ENCODE results near the gene KSR1.
"Not testable (repeated sequence)": the region's sequence is repeated elsewhere in the genome, so short reads cannot be mapped to it uniquely, and the experiment has no call there.

The KSR1 gene

GRCh38 chr17:27498615-27499309 lies 42.5 kb downstream of the KSR1 start:
- TF ChIP-seq NFRKB (IDR thresholded peaks at IDR 0.05) (no peak), ARNT (IDR thresholded peaks at IDR 0.05) (no peak), ELF4 (IDR thresholded peaks at IDR 0.05) (no peak), HDGF (IDR thresholded peaks at IDR 0.05; ENCODE audit: borderline replicate concordance) (no peak), BHLHE40 (IDR thresholded peaks at IDR 0.05; ENCODE audit: borderline replicate concordance) (no peak), ZNF384 (IDR thresholded peaks at IDR 0.05) (no peak)
- POLR2A ChIA-PET: no interaction called here
- CTCF ChIA-PET: no interaction called here
- DNase-seq (ENCODE audit: extremely low spot score): no peak

DNA sequence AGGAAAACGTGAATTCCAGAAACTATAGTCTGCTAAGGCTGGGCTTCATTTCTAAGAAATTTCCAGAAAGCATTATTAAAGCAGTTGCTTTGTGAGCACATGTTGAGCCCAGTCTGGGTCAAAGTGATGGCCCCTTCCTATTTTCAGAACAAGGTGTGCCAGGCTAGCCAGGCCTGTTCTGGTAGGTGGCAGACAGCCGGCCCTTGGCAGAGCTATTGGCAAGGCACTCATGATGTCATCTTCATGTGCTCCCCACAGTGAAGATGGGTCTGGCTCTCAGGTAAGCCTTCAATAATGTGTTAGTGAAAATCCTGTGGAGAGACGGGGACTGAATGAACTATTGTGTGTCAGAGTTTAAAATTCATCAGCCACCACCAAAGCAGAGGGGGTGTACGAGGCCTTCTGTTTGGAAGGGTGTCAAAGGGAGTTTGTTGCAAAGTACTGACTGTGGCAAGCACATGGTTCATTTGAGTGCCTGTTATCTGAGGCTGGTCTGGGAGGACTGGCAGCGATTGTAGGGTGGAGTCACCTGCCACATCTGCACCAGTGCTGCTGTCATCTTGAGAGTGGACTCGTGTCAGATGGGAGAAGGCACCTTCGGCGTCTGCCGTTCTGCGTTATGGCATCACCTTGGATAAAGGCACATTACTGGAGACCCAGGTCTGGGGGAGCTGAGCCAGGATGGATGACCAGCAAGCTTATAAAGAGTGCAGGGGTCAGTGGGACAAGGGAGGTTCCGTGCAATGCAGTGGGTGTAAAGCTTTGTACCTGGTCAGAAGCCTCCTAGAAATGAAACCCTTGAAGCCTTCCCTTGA lies 43.4 kb downstream of the KSR1 start:
- DNase-seq (ENCODE audit: extremely low spot score): no peak
- ChIA-PET CTCF (no interaction called here), POLR2A (no interaction called here)

DNA sequence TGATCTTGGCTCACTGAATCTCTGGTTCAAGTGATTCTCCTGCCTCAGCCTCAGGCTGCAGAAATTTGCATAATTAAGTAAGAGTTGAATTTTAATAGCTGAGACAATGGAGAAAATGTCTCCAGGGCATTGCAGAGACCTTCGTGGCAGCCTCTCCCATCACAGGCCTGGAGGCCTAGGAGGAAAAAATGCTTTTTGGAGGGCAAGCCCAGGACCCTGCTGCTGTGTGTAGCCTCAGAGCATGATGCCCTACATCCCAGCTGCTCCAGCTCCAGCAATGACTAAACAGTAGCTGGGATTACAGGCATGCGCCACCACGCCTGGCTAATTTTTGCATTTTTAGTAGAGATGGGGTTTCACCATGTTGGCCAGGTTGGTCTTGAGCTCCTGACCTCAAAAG lies 45.1 kb downstream of the KSR1 start:
- DNase-seq (ENCODE audit: extremely low spot score); POLR2A ChIA-PET; CTCF ChIA-PET: not testable (repeated sequence)

More for the DNA sequence above, 43.4 kb downstream of the KSR1 start:
- TF ChIP-seq ELF4 (IDR thresholded peaks at IDR 0.05) (no peak), SUZ12 (IDR thresholded peaks at IDR 0.05) (no peak), PKNOX1 (IDR thresholded peaks at IDR 0.05) (no peak), CTBP1 (IDR thresholded peaks at IDR 0.05; ENCODE audit: borderline replicate concordance) (no peak), TARDBP (IDR thresholded peaks at IDR 0.05) (no peak), L3MBTL2 (conservative IDR thresholded peaks at IDR 0.05) (no peak), FOXA1 (IDR thresholded peaks at IDR 0.05) (no peak), SP1 (IDR thresholded peaks at IDR 0.05) (no peak), LEF1 (IDR thresholded peaks at IDR 0.05; ENCODE audit: borderline replicate concordance) (no peak), ARNT (IDR thresholded peaks at IDR 0.05) (no peak), BHLHE40 (IDR thresholded peaks at IDR 0.05; ENCODE audit: borderline replicate concordance) (no peak), FOXM1 (IDR thresholded peaks at IDR 0.05; ENCODE audit: borderline replicate concordance) (no peak), NFRKB (IDR thresholded peaks at IDR 0.05) (no peak), ZNF384 (IDR thresholded peaks at IDR 0.05) (no peak), FOXK2 (IDR thresholded peaks at IDR 0.05) (no peak), HDGF (IDR thresholded peaks at IDR 0.05; ENCODE audit: borderline replicate concordance) (no peak)

DNA sequence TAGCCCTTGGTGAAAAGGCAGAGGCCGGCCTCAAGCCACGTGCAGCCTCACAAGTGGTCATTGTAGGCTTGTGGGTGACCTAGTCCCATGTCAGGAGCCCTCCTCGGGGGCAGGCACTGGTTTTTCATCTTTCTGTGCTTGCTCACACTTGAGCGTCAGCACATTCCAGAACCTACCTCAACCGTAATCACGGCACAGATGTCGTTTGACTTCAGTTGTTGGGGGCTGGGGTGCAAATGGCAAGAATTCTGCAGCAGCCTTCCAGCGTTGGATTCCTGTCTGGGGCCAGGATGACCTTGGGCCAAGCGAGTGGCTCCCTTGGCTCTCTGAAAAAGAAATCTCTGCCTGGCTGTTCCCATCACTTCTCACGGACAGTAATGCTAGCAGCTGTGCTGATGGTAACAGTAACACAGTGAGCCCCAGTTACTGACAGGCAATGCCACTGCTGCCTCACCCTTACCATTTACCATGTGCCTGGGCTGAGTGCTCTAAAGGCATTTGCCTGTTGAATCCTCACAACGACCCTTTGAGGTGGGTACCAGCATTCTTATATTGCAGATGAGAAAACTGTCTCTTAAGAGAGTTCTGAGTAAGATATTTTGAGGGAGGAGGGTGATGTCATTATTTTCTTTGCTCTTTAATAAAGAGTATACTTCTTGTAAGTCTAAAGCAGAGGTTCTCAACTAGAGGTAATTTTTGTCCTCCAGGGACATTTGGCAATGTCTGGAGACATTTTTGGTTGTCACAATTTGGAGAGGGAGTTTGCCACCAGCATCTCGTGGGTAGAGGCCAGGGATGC lies 46.5 kb downstream of the KSR1 start:
- DNase-seq (ENCODE audit: extremely low spot score): no peak
- no peak for TF ChIP-seq FOXM1 (IDR thresholded peaks at IDR 0.05; ENCODE audit: borderline replicate concordance)
- TF ChIP-seq ARNT (IDR thresholded peaks at IDR 0.05): no peak
- TF ChIP-seq CTBP1 (IDR thresholded peaks at IDR 0.05; ENCODE audit: borderline replicate concordance): no peak
- TF ChIP-seq NFRKB (IDR thresholded peaks at IDR 0.05): no peak
- no peak for TF ChIP-seq HDGF (IDR thresholded peaks at IDR 0.05; ENCODE audit: borderline replicate concordance)
- no peak for TF ChIP-seq FOXK2 (IDR thresholded peaks at IDR 0.05)
- no peak for TF ChIP-seq SP1 (IDR thresholded peaks at IDR 0.05)
- TF ChIP-seq ZNF384 (IDR thresholded peaks at IDR 0.05): no peak
- TF ChIP-seq FOXA1 (IDR thresholded peaks at IDR 0.05): no peak
- no peak for TF ChIP-seq L3MBTL2 (conservative IDR thresholded peaks at IDR 0.05)
- TF ChIP-seq ELF4 (IDR thresholded peaks at IDR 0.05): no peak
- no peak for TF ChIP-seq PKNOX1 (IDR thresholded peaks at IDR 0.05)
- no peak for TF ChIP-seq LEF1 (IDR thresholded peaks at IDR 0.05; ENCODE audit: borderline replicate concordance)
- TF ChIP-seq TARDBP (IDR thresholded peaks at IDR 0.05): no peak
- ChIA-PET CTCF (no interaction called here), POLR2A (no interaction called here)

DNA sequence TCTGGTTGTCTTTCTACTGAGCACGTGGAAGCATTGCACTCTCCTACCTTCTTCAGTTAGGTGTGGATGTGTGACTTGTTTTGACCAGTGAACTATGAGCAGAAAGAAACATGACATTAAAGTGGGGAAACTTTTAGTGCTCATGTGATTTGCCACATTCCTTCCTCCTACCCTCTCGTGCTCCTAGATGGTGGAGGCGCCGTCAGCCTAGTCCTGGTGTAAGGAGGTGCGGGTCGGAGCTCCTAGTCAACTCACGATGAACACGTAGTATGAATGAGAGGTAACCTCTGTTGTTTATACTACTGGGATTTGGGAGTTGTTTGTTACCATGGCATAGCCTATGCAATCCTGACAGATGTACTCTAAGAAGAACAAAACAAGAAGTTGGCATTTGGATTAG lies 47.4 kb downstream of the KSR1 start:
- ChIA-PET CTCF (no interaction called here), POLR2A (no interaction called here)
- no peak for TF ChIP-seq SUZ12 (IDR thresholded peaks at IDR 0.05)
- no peak for TF ChIP-seq FOXK2 (IDR thresholded peaks at IDR 0.05)
- TF ChIP-seq LEF1 (IDR thresholded peaks at IDR 0.05; ENCODE audit: borderline replicate concordance): no peak
- no peak for TF ChIP-seq FOXM1 (IDR thresholded peaks at IDR 0.05; ENCODE audit: borderline replicate concordance)
- TF ChIP-seq L3MBTL2 (conservative IDR thresholded peaks at IDR 0.05): no peak
- no peak for TF ChIP-seq ZNF384 (IDR thresholded peaks at IDR 0.05)
- TF ChIP-seq SP1 (IDR thresholded peaks at IDR 0.05): no peak
- TF ChIP-seq FOXA1 (IDR thresholded peaks at IDR 0.05): no peak
- TF ChIP-seq HDGF (IDR thresholded peaks at IDR 0.05; ENCODE audit: borderline replicate concordance): no peak
- no peak for TF ChIP-seq ARNT (IDR thresholded peaks at IDR 0.05)
- no peak for TF ChIP-seq NFRKB (IDR thresholded peaks at IDR 0.05)
- TF ChIP-seq PKNOX1 (IDR thresholded peaks at IDR 0.05): no peak
- TF ChIP-seq TARDBP (IDR thresholded peaks at IDR 0.05): no peak
- TF ChIP-seq CTBP1 (IDR thresholded peaks at IDR 0.05; ENCODE audit: borderline replicate concordance): no peak
- TF ChIP-seq ELF4 (IDR thresholded peaks at IDR 0.05): no peak
- TF ChIP-seq BHLHE40 (IDR thresholded peaks at IDR 0.05; ENCODE audit: borderline replicate concordance): no peak
- no peak for DNase-seq (ENCODE audit: extremely low spot score)
